DND-41 (cell line): ENCODE results near the gene NEUROG1.

Source experiments
- ATAC-seq: fragments of 200-7000 bp; cut with Tn5 transposase; 3 replicates; pipeline ENCODE4 v1.9.1; 2021; ENCODE audit warnings: low read depth; ENCODE audit not compliant: insufficient read depth
- DNase-seq: peaks from one replicate; pipeline ENCODE4 v3.0.0-alpha.2; 2020
- H2AFZ ChIP-seq: 2 replicates; pipeline ENCODE4 v1.6.0; 2012; ENCODE audit warnings: low read depth, low read length
- H3K27ac ChIP-seq: 2 replicates; pipeline ENCODE4 v1.5.1; 2012; ENCODE audit warnings: low read length, inconsistent platforms
- H3K27me3 ChIP-seq: fragments of 200-600 bp; sonication (generic); 2 replicates; pipeline ENCODE4 v1.6.0; 2012; ENCODE audit warnings: low read length, mild to moderate bottlenecking, inconsistent platforms; ENCODE audit not compliant: insufficient read depth, poor library complexity
- H3K36me3 ChIP-seq: 2 replicates; pipeline ENCODE4 v1.5.1; 2012; ENCODE audit warnings: low read length, inconsistent platforms; ENCODE audit not compliant: insufficient read depth
- H3K4me1 ChIP-seq: 2 replicates; pipeline ENCODE4 v1.5.1; 2012; ENCODE audit warnings: mild to moderate bottlenecking, low read length; ENCODE audit not compliant: insufficient read depth
- H3K4me2 ChIP-seq: 2 replicates; pipeline ENCODE4 v1.6.0; 2012; ENCODE audit warnings: mild to moderate bottlenecking, moderate library complexity, low read length, inconsistent platforms; ENCODE audit not compliant: insufficient read depth
- H3K4me3 ChIP-seq, 2 experiments: fragments of 200-600 bp in 1 of 2; shearing (Covaris generic) in 1 of 2; 2 replicates each; pipeline ENCODE4 v1.5.1; 2012 to 2016; ENCODE audit warnings: inconsistent platforms in 2 of 2, low read length in 2 of 2, mild to moderate bottlenecking in 2 of 2, low read depth in 1 of 2, moderate library complexity in 1 of 2
- H3K79me2 ChIP-seq: 2 replicates; pipeline ENCODE4 v1.6.0; 2012; ENCODE audit warnings: low read length, inconsistent platforms; ENCODE audit not compliant: insufficient read depth
- H3K9ac ChIP-seq: 2 replicates; pipeline ENCODE4 v1.6.0; 2012; ENCODE audit warnings: low read depth, mild to moderate bottlenecking, inconsistent platforms, low read length, moderate library complexity
- H3K9me3 ChIP-seq: 2 replicates; pipeline ENCODE4 v1.5.1; 2012; ENCODE audit warnings: low read length, moderate library complexity, mild to moderate bottlenecking, inconsistent platforms; ENCODE audit not compliant: insufficient read depth, severe bottlenecking
- H4K20me1 ChIP-seq: 2 replicates; pipeline ENCODE4 v1.6.0; 2012; ENCODE audit warnings: low read length; ENCODE audit not compliant: insufficient read depth
- CTCF ChIP-seq: IDR thresholded peaks from 2 replicates; pipeline ENCODE4 v1.5.1; 2012; ENCODE audit warnings: borderline replicate concordance, low read length, moderate library complexity, mild to moderate bottlenecking; ENCODE audit not compliant: poor library complexity, severe bottlenecking; ENCODE audit errors: extremely low read depth
- EZH2 ChIP-seq: IDR thresholded peaks from 3 replicates; pipeline ENCODE4 v1.6.1; 2012; ENCODE audit warnings: borderline replicate concordance, low read depth, mild to moderate bottlenecking, moderate library complexity, low read length, inconsistent platforms; ENCODE audit not compliant: severe bottlenecking

Gene NEUROG1

GRCh38 chr5:135508496-135509005, 27.2 kb downstream of the NEUROG1 start:
- Histone ChIP-seq H3K36me3 (no peaks in the 10 kb centered on the region), H3K9ac (no peak overlapping the region), H3K79me2 (no peaks in the 10 kb centered on the region), H3K9me3 (no peaks in the 10 kb centered on the region), H2AFZ (no peak overlapping the region), H3K4me2 (no peak overlapping the region), H3K27ac (no peak overlapping the region), H3K4me1 (no peaks in the 10 kb centered on the region), H3K27me3 (peaks cover 30% of the 10 kb centered on the region), H4K20me1 (no peaks in the 10 kb centered on the region), H3K4me3 (no peak overlapping the region)
- ATAC-seq (no peak), DNase-seq (no peak)
- TF ChIP-seq CTCF (no peak), EZH2 (no peak)

- Histone ChIP-seq H3K27me3 (peaks cover 34% of the 10 kb centered on the region), H3K4me3 (no peak overlapping the region), H3K4me1 (no peaks in the 10 kb centered on the region), H3K9me3 (no peaks in the 10 kb centered on the region), H4K20me1 (no peaks in the 10 kb centered on the region), H3K36me3 (no peaks in the 10 kb centered on the region), H3K79me2 (no peaks in the 10 kb centered on the region), H3K9ac (no peak overlapping the region), H3K4me2 (no peak overlapping the region), H3K27ac (no peak overlapping the region), H2AFZ (no peak overlapping the region)
- ATAC-seq: no peak
- DNase-seq: no peak
- TF ChIP-seq EZH2: no peak
- no peak for TF ChIP-seq CTCF
Observed at GRCh38 chr5:135505973-135506372, 29.8 kb downstream of the NEUROG1 start.

GRCh38 chr5:135504376-135504775, 31.4 kb downstream of the NEUROG1 start:
- Histone ChIP-seq H3K27ac (no peak overlapping the region), H3K36me3 (no peaks in the 10 kb centered on the region), H3K4me1 (no peaks in the 10 kb centered on the region), H2AFZ (no peak overlapping the region), H3K4me3 (no peak overlapping the region), H4K20me1 (no peaks in the 10 kb centered on the region), H3K9ac (no peak overlapping the region), H3K4me2 (no peak overlapping the region), H3K79me2 (no peaks in the 10 kb centered on the region), H3K9me3 (no peaks in the 10 kb centered on the region), H3K27me3 (peaks cover 25% of the 10 kb centered on the region)
- no peak for ATAC-seq
- no peak for DNase-seq
- no peak for TF ChIP-seq EZH2
- TF ChIP-seq CTCF: no peak

- Histone ChIP-seq H3K4me1 (no peaks in the 10 kb centered on the region), H3K27ac (no peak overlapping the region), H3K9ac (no peak overlapping the region), H3K9me3 (no peaks in the 10 kb centered on the region), H3K4me3 (no peak overlapping the region), H4K20me1 (no peaks in the 10 kb centered on the region), H3K36me3 (no peaks in the 10 kb centered on the region), H3K79me2 (no peaks in the 10 kb centered on the region), H3K27me3 (peaks cover 22% of the 10 kb centered on the region), H2AFZ (no peak overlapping the region), H3K4me2 (no peak overlapping the region)
- DNase-seq (no peak), ATAC-seq (no peak)
- no peak for TF ChIP-seq EZH2
- no peak for TF ChIP-seq CTCF
Observed at GRCh38 chr5:135503871-135504270, 31.9 kb downstream of the NEUROG1 start.
